HUES64 (cell line): ENCODE results near the gene VAX1.

Experiments used
- H3K27ac ChIP-seq: 2 replicates; pipeline ENCODE4 v1.7.0; 2013; ENCODE audit warnings: low read depth, low read length, inconsistent platforms
- H3K27me3 ChIP-seq: 2 replicates; pipeline ENCODE4 v1.6.1; 2013; ENCODE audit warnings: mild to moderate bottlenecking, low read length; ENCODE audit not compliant: insufficient read depth
- H3K36me3 ChIP-seq: 2 replicates; pipeline ENCODE4 v1.6.1; 2013; ENCODE audit warnings: mild to moderate bottlenecking, low read length; ENCODE audit not compliant: insufficient read depth
- H3K4me1 ChIP-seq: 2 replicates; pipeline ENCODE4 v1.6.1; 2013; ENCODE audit warnings: mild to moderate bottlenecking, low read length, moderate library complexity; ENCODE audit not compliant: insufficient read depth
- H3K4me3 ChIP-seq: 2 replicates; pipeline ENCODE4 v1.5.1; 2013; ENCODE audit warnings: mild to moderate bottlenecking, low read length, moderate library complexity
- H3K9ac ChIP-seq: 2 replicates; pipeline ENCODE4 v1.6.1; 2013; ENCODE audit warnings: mild to moderate bottlenecking, low read depth, low read length
- H3K9me3 ChIP-seq: 2 replicates; pipeline ENCODE4 v1.6.1; 2013; ENCODE audit warnings: low read depth, low read length; ENCODE audit not compliant: insufficient read depth
- whole genome bisulfite sequencing: fragments of 150-250, 120-280 bp; methylation state at CpG from one replicate; pipeline ENCODE4 v1.1.7; 2013; ENCODE audit warnings: missing lambda C conversion rate; 5-methylcytosine and 5-hydroxymethylcytosine counted together

The VAX1 gene

GRCh38 chr10:117139581-117140524, 1.8 kb upstream of the VAX1 start:
- Histone ChIP-seq H3K4me1 (peaks cover 18% of the 10 kb centered on the region), H3K27ac (no peak overlapping the region), H3K9ac (no peak overlapping the region), H3K36me3 (no peaks in the 10 kb centered on the region), H3K4me3 (peak overlapping the region; percentile 31; the same call in 1 of the 2 replicates), H3K9me3 (peaks cover 11% of the 10 kb centered on the region), H3K27me3 (peaks cover 99% of the 10 kb centered on the region)
- 1% methylated on average over 64 of the region's 72 CpGs for WGBS

- Histone ChIP-seq H3K9ac (peak overlapping the region; percentile 16; the same call in 1 of the 2 replicates), H3K36me3 (no peaks in the 10 kb centered on the region), H3K4me1 (peaks cover 19% of the 10 kb centered on the region), H3K4me3 (peak overlapping the region; percentile 35), H3K9me3 (peaks cover 2% of the 10 kb centered on the region; the same call in 1 of the 2 replicates), H3K27me3 (peaks cover 98% of the 10 kb centered on the region), H3K27ac (no peak overlapping the region)
- under 1% methylated on average over 16 of the region's 19 CpGs for WGBS
Measured at GRCh38 chr10:117138838-117139580, 939 bp upstream of the VAX1 start.

GRCh38 chr10:117137031-117137910, 799 bp downstream of the VAX1 start:
- under 1% methylated on average over 98 of the region's 98 CpGs for WGBS
- 0 out of 2 replicates have a peak, but pooled peaks cover 2% of the 10 kb centered on the region for H3K9me3 ChIP-seq
- H3K27me3 ChIP-seq = peaks cover 98% of the 10 kb centered on the region
- no peaks in the 10 kb centered on the region for H3K36me3 ChIP-seq
- no peak overlapping the region for H3K27ac ChIP-seq
- peak overlapping the region; percentile 52 for H3K9ac ChIP-seq
- H3K4me3 ChIP-seq = peak overlapping the region; percentile 51
- peaks cover 35% of the 10 kb centered on the region for H3K4me1 ChIP-seq

DNA sequence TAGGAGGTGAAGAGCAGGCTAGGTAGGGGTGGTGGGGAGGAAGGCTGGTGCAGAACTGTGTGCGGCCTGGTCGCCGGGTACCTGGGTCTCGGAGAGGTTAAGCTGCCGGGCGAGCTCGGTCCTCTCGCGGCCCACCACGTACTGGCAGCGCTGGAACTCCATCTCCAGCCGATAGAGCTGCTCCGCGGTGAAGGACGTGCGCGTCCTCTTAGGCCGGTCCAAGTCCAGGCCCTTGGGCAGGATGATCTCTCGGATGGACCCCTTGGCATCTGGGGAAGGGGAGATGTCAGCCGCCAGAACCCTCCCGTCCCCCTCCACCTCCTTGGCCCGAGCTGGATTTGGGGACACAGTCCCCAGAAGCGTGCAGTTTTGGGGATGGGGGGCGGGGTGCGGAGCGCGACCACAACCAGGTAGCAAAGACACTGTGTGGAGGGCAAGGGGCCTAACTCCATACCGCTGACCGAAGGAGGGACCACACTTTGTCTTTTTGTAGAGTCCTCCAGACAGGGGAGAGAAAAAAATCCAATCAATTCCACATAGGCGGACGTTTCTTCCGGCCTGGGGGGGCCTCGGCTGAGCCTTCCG, 1.6 kb downstream of the VAX1 start:
- Histone ChIP-seq H3K4me3 (peak overlapping the region; percentile 51), H3K27me3 (peaks cover 98% of the 10 kb centered on the region), H3K36me3 (no peaks in the 10 kb centered on the region), H3K9me3 (no peaks in the 10 kb centered on the region), H3K9ac (no peak overlapping the region), H3K27ac (no peak overlapping the region), H3K4me1 (peaks cover 43% of the 10 kb centered on the region)
- 7% methylated on average over 34 of the region's 34 CpGs for WGBS

DNA sequence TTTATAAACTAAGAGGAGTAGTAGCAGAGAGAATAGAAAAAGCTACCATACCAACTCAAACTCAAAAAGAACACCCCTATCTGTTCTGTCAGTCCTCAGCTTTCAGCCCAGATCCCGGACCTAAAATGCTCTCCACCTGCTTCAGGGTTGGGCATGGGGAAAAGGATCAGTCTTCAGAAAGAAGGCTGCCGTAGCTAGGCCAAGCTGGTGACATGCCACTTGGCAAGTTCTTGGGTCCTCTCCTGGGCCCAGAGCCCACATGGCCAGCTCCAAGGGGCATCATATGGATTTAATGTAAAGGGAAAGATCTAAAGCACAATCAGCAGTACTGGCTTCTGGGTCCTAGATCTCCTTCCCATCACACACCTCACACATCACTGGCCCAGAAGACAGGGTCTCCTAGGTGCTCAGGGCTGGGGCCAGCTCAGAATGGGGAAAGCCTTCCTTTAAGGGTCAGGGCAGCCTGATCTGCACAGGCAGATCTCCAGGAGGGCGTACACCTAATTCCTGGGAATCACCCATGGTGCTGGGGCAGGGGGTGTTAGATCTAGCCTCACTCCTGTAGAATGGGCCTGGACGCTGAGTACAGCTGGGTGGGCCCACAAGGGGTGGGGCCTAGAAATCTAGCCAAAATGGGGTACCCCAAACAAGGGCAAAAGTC, 2.5 kb downstream of the VAX1 start:
- H3K27me3 ChIP-seq = peaks cover 98% of the 10 kb centered on the region
- H3K4me1 ChIP-seq = peaks cover 51% of the 10 kb centered on the region
- no peak overlapping the region for H3K9ac ChIP-seq
- WGBS = 59% methylated on average over 4 of the region's 4 CpGs
- H3K36me3 ChIP-seq = no peaks in the 10 kb centered on the region
- no peaks in the 10 kb centered on the region for H3K9me3 ChIP-seq
- no peak overlapping the region for H3K4me3 ChIP-seq
- H3K27ac ChIP-seq = no peak overlapping the region

DNA sequence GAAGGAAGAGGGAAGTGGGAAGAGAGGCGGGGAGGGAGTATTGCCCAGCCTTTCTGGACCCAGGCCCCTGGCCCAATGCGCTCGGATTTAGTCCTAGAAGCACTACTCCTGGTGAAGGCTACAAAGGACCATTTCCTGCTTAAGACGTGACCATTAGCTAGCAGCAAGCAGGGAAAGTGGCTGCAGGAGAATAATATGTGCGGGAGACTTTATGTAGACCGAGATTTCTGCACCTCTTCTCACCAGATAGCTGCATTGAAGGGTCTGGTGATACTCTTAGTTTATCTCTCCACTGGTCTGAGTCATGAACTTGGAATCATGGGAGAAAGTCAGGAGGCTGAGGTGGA, 3.1 kb downstream of the VAX1 start:
- H3K9ac ChIP-seq = no peak overlapping the region
- H3K27me3 ChIP-seq = peaks cover 98% of the 10 kb centered on the region
- no peak overlapping the region for H3K27ac ChIP-seq
- no peaks in the 10 kb centered on the region for H3K36me3 ChIP-seq
- peaks cover 57% of the 10 kb centered on the region for H3K4me1 ChIP-seq
- peak overlapping the region; percentile 42 for H3K4me3 ChIP-seq
- no peaks in the 10 kb centered on the region for H3K9me3 ChIP-seq
- WGBS = 8% methylated on average over 6 of the region's 6 CpGs

DNA sequence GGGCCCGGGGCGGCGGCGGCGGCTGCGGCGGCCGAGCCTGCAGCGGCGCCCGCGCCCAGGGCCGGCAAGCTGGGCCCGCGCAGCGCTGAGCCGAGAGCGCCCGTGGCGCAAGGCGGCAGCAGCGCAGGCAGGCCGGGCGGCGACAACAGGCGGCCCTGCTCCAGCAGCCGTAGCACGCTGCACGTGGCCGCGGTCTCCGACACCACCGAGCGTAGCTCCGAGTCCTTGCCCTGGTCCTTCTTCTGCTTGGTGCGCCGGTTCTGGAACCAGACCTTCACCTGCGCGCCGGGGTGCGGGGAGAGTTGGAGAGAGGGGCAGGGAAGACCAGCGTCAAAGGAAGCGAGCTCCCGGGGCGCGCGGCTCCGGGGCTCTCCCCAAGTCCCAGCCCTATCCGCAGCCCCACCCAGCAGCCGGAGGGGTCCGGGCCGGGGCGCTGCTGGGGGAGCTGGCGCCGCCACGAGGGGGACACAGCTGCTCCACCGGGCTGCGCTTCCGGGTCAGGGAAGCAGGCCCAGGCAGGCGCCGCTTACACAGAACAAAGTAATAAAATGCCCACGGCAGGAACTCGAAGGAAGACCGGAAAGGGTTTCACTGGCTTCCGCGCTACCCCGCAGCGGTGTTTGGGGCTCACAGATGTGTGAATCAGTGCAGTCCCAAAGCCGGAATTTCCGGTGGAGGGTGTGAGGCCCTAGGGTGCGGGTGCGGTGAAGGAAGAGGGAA, 3.6 kb downstream of the VAX1 start:
- H3K27ac ChIP-seq = no peak overlapping the region

DNA sequence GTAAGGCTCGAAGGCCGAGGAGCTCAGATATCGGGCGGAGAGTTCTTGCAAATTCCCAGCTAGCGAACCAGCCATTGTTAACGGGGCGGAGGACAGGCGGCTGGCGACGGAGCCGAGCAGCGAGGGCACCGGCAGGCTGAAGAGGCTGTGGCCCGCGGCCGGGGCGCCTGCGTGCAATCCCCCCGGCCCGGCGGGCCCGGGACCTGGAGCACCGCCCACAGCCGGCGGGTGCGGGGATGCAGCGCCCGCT, 4.1 kb downstream of the VAX1 start:
- H3K9me3 ChIP-seq = no peaks in the 10 kb centered on the region
- H3K4me1 ChIP-seq = peaks cover 58% of the 10 kb centered on the region
- H3K4me3 ChIP-seq = peak overlapping the region; percentile 42
- H3K36me3 ChIP-seq = no peaks in the 10 kb centered on the region
- WGBS = 1% methylated on average over 28 of the region's 28 CpGs
- peaks cover 100% of the 10 kb centered on the region for H3K27me3 ChIP-seq
- H3K9ac ChIP-seq = no peak overlapping the region
- no peak overlapping the region for H3K27ac ChIP-seq

More for the DNA sequence above, 3.6 kb downstream of the VAX1 start:
- Histone ChIP-seq H3K36me3 (no peaks in the 10 kb centered on the region), H3K27me3 (peaks cover 99% of the 10 kb centered on the region), H3K9me3 (no peaks in the 10 kb centered on the region), H3K4me3 (peak overlapping the region; percentile 42), H3K9ac (no peak overlapping the region), H3K4me1 (peaks cover 60% of the 10 kb centered on the region)
- 1% methylated on average over 72 of the region's 72 CpGs for WGBS

DNA sequence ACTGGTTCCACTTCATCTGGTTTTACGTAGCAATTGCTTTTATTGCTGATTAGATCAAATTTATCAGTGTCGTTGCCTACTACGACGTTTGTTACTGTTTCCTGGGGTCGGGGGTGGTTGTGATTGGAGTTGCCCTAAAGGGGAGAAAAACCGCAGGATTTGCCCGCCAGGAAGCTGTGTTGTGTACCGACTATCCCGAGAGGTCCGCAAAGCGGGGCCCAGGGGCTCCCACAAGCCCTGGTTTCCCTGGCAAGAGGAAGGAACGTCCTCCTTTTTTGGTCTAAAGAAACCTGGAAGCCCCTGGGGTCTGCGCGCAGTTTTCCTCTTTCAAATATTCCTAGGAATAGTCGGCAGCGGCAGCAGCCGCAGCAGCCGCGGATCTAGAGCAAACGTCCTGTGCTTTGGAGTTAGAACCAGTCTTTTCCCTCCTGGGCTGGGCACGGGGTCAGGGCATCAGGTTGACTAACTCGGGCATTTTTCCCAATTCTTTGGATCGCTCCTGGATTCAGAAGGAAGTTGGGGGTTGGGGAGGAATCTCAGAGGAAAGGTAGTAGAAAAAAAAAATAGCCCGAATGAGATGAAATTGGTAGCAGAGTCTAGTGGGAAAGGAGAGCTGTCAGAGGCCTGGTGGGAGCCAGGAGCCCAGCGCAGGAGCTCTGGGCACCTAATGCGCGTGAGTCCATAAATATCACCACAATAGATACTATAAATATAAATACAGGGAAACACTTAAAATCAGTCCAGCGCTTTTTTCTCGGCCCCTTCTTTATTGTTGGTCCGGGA, 4.6 kb downstream of the VAX1 start:
- WGBS = 2% methylated on average over 27 of the region's 30 CpGs
- Histone ChIP-seq H3K27me3 (peaks cover 100% of the 10 kb centered on the region), H3K27ac (no peak overlapping the region), H3K4me1 (peaks cover 61% of the 10 kb centered on the region), H3K9ac (no peak overlapping the region), H3K9me3 (no peaks in the 10 kb centered on the region), H3K36me3 (no peaks in the 10 kb centered on the region), H3K4me3 (peak overlapping the region; percentile 42)
